ENCODE results near the gene UBE2A. TPM values are rescaled to one million over a fixed set of nuclear protein-coding genes. Genes with fewer than 3 reads are reported as not detected.

Gene UBE2A
- polyA plus RNA-seq, 1 experiment = 66.5 TPM

- CTCF ChIA-PET = interaction anchor here (0.5 kb wide), 1 partner anchor 914 kb away, joined by 4 read pairs; no protein-coding TSS in a partner anchor
- POLR2A ChIA-PET = no interaction called here
- TF ChIP-seq CTCF (IDR thresholded peaks at IDR 0.05; ENCODE audit: low read depth, low read length) = no peak
These were observed 50.1 kb downstream of the UBE2A start for GRCh38 chrX:119624417-119624816.

GRCh38 chrX:119624951-119625668 is 50.7 kb downstream of the UBE2A start:
- POLR2A ChIA-PET = no interaction called here
- no peak for DNase-seq (ENCODE audit: low read depth, low spot score)
- H3K4me3 ChIP-seq (ENCODE audit: low read depth, low read length) = no peak overlapping the region
- no peak for TF ChIP-seq CTCF (IDR thresholded peaks at IDR 0.05; ENCODE audit: low read depth, low read length)
- H3K27ac ChIP-seq (ENCODE audit: low read depth, low read length) = no peak overlapping the region
- CTCF ChIA-PET = interaction anchor here (0.5 to 1.0 kb wide), 2 partner anchors 15 to 915 kb away, joined by 4 to 5 read pairs; no protein-coding TSS in a partner anchor
- H3K9me3 ChIP-seq (ENCODE audit: control insufficient read depth, insufficient read depth, low read length) = no peaks in the 10 kb centered on the region
- H3K27me3 ChIP-seq (ENCODE audit: control insufficient read depth, insufficient read depth, low read length) = no peaks in the 10 kb centered on the region

More at GRCh38 chrX:119624417-119624816, 50.1 kb downstream of the UBE2A start:
- DNase-seq (ENCODE audit: low read depth, low spot score) = no peak
- Histone ChIP-seq H3K4me3 (ENCODE audit: low read depth, low read length) (no peak overlapping the region), H3K9me3 (ENCODE audit: control insufficient read depth, insufficient read depth, low read length) (no peaks in the 10 kb centered on the region), H3K27me3 (ENCODE audit: control insufficient read depth, insufficient read depth, low read length) (no peaks in the 10 kb centered on the region), H3K27ac (ENCODE audit: low read depth, low read length) (no peak overlapping the region)

GRCh38 chrX:119625843-119626242 is 51.5 kb downstream of the UBE2A start:
- POLR2A ChIA-PET = no interaction called here
- Histone ChIP-seq H3K4me3 (ENCODE audit: low read depth, low read length) (no peak overlapping the region), H3K9me3 (ENCODE audit: control insufficient read depth, insufficient read depth, low read length) (no peaks in the 10 kb centered on the region), H3K27ac (ENCODE audit: low read depth, low read length) (no peak overlapping the region), H3K27me3 (ENCODE audit: control insufficient read depth, insufficient read depth, low read length) (no peaks in the 10 kb centered on the region)
- no peak for DNase-seq (ENCODE audit: low read depth, low spot score)
- CTCF ChIA-PET = interaction anchor here (1.0 kb wide), 1 partner anchor 16 kb away, joined by 5 read pairs; no protein-coding TSS in a partner anchor
- no peak for TF ChIP-seq CTCF (IDR thresholded peaks at IDR 0.05; ENCODE audit: low read depth, low read length)

Other genes starting within 250 kb of the UBE2A start
- 8.5 and 8.6 TPM in 2 replicates for gene SLC25A43, start 175.2 kb upstream of the UBE2A start, polyA plus RNA-seq (2011; rRNA removed)
- gene SLC25A5, start 106.1 kb upstream of the UBE2A start, polyA plus RNA-seq (2011; rRNA removed) = 227 and 233 TPM in 2 replicates
- gene STEEP1, start 9.2 kb upstream of the UBE2A start, polyA plus RNA-seq (2011; rRNA removed) = 19.7 and 20.3 TPM in 2 replicates
- gene NKRF, start 31.9 kb downstream of the UBE2A start, polyA plus RNA-seq (2011; rRNA removed) = 5.0 and 6.4 TPM in 2 replicates
- gene SEPTIN6, start 118.6 kb downstream of the UBE2A start, polyA plus RNA-seq (2011; rRNA removed) = 34.4 and 37.0 TPM in 2 replicates
- 0.25 and 0.31 TPM in 2 replicates for gene SOWAHD, start 184.0 kb downstream of the UBE2A start, polyA plus RNA-seq (2011; rRNA removed)
- 1,814 and 2,333 TPM in 2 replicates for gene RPL39, start 217.1 kb downstream of the UBE2A start, polyA plus RNA-seq (2011; rRNA removed)